ENCODE results near the gene NDUFV1. TPM values are rescaled to one million over a fixed set of nuclear protein-coding genes. Genes with fewer than 3 reads are reported as not detected.

The NDUFV1 gene
- total RNA-seq, 4 donors from 2014 or later = 154 to 249 (median 180) TPM

GRCh38 chr11:67576735-67577475, 29.8 kb upstream of the NDUFV1 start:
- H3K27me3 ChIP-seq = peaks cover 36% of the 10 kb centered on the region
- no peak overlapping the region for H3K4me3 ChIP-seq
- ATAC-seq = no peak
- no peak overlapping the region for H3K27ac ChIP-seq
- H3K4me1 ChIP-seq = peaks cover 0 to 4% (median 0%) of the 10 kb centered on the region in 3 donors
- H3K36me3 ChIP-seq = no peaks in the 10 kb centered on the region
- H3K9me3 ChIP-seq = no peaks in the 10 kb centered on the region
- TF ChIP-seq POLR2AphosphoS5 (IDR thresholded peaks at IDR 0.05) (no peak), POLR2A (IDR thresholded peaks at IDR 0.05) (no peak), EP300 (IDR thresholded peaks at IDR 0.05) (no peak)
- TF ChIP-seq, protein P1, sequence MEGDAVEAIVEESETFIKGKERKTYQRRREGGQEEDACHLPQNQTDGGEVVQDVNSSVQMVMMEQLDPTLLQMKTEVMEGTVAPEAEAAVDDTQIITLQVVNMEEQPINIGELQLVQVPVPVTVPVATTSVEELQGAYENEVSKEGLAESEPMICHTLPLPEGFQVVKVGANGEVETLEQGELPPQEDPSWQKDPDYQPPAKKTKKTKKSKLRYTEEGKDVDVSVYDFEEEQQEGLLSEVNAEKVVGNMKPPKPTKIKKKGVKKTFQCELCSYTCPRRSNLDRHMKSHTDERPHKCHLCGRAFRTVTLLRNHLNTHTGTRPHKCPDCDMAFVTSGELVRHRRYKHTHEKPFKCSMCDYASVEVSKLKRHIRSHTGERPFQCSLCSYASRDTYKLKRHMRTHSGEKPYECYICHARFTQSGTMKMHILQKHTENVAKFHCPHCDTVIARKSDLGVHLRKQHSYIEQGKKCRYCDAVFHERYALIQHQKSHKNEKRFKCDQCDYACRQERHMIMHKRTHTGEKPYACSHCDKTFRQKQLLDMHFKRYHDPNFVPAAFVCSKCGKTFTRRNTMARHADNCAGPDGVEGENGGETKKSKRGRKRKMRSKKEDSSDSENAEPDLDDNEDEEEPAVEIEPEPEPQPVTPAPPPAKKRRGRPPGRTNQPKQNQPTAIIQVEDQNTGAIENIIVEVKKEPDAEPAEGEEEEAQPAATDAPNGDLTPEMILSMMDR (IDR thresholded peaks at IDR 0.05) = no peak
- WGBS, 2 donors (ENCODE audit: low coverage in 1 of 2) = 54 to 71% methylated on average over 3 to 4 of the region's 14 CpGs

- Histone ChIP-seq H3K27me3 (peaks cover 36% of the 10 kb centered on the region), H3K27ac (no peak overlapping the region), H3K4me3 (no peak overlapping the region), H3K36me3 (no peaks in the 10 kb centered on the region), H3K9me3 (no peaks in the 10 kb centered on the region), H3K4me1 (peaks cover 0 to 9% (median 0%) of the 10 kb centered on the region in 3 donors)
- WGBS, 2 donors (ENCODE audit: low coverage in 1 of 2) = no CpG with 5 or more reads among the region's 6 CpGs
- TF ChIP-seq, protein P1 (IDR thresholded peaks at IDR 0.05) = no peak
- TF ChIP-seq POLR2A (IDR thresholded peaks at IDR 0.05) (no peak), POLR2AphosphoS5 (IDR thresholded peaks at IDR 0.05) (no peak), EP300 (IDR thresholded peaks at IDR 0.05) (no peak)
- no peak for ATAC-seq
These were observed 28.8 kb upstream of the NDUFV1 start for GRCh38 chr11:67577951-67578350.

DNA sequence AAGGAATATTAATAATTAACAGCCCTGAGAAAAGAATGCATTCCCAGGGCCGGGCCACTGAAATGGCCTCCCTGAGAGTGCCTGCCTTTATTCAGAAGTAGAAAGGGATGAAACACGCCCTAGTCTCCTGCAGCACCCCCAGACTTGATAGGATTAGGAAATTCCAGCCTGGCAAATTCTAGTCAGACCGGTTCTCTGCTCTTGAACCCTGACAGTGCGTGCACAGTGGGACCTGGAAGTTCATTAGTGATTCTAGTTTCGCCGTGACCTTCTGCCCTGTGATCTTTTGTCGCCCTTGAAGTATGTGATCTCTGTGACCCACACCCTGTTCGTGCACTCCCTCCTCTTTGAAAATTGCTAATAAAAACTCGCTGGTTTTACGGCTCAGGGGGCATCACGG, 25.3 kb upstream of the NDUFV1 start:
- Histone ChIP-seq H3K4me1 (peaks cover 0 to 34% (median 7%) of the 10 kb centered on the region in 3 donors), H3K4me3 (no peak overlapping the region), H3K36me3 (peaks cover 0 to 21% of the 10 kb centered on the region in 2 donors), H3K27ac (no peak overlapping the region), H3K9me3 (no peaks in the 10 kb centered on the region), H3K27me3 (peaks cover 26% of the 10 kb centered on the region)
- no peak for ATAC-seq
- WGBS, 2 donors (ENCODE audit: low coverage in 1 of 2) = 40 to 51% methylated on average over 4 to 8 of the region's 11 CpGs
- no peak for TF ChIP-seq EP300 (IDR thresholded peaks at IDR 0.05)
- TF ChIP-seq, protein P1 (IDR thresholded peaks at IDR 0.05) = no peak
- no peak for TF ChIP-seq POLR2A (IDR thresholded peaks at IDR 0.05)
- TF ChIP-seq POLR2AphosphoS5 (IDR thresholded peaks at IDR 0.05) = no peak

GRCh38 chr11:67582011-67582410, 24.7 kb upstream of the NDUFV1 start:
- Histone ChIP-seq H3K4me3 (no peak overlapping the region), H3K4me1 (peaks cover 0 to 34% (median 7%) of the 10 kb centered on the region in 3 donors), H3K36me3 (peaks cover 0 to 26% of the 10 kb centered on the region in 2 donors), H3K9me3 (no peaks in the 10 kb centered on the region), H3K27me3 (peaks cover 20% of the 10 kb centered on the region), H3K27ac (no peak overlapping the region)
- no peak for ATAC-seq
- no peak for TF ChIP-seq POLR2A (IDR thresholded peaks at IDR 0.05)
- no peak for TF ChIP-seq POLR2AphosphoS5 (IDR thresholded peaks at IDR 0.05)
- TF ChIP-seq EP300 (IDR thresholded peaks at IDR 0.05) = no peak
- TF ChIP-seq, protein P1 (IDR thresholded peaks at IDR 0.05) = no peak
- WGBS, 2 donors (ENCODE audit: low coverage in 1 of 2) = 55 to 58% methylated on average over 4 of the region's 4 CpGs

Measured in gastroesophageal sphincter (tissue), 4 donors.